DMS153 treated with DMSO at 0.1 percent for 48 hours (cell line): ENCODE measurements around the gene LRFN4.
A peak's percentile ranks its signal among the peaks of the same experiment; 100 is the strongest.

Experiments used
- DNase-seq: peaks from one replicate; lab custom pipeline; 2025; ENCODE audit not compliant: unreplicated experiment; lab: John Stamatoyannopoulos, UW

Gene LRFN4

GRCh38 chr11:66857927-66858185, 992 bp downstream of the LRFN4 start:
- DNase-seq, result no peak

- no peak for DNase-seq
Measured at GRCh38 chr11:66858186-66858938, 1.5 kb downstream of the LRFN4 start.

GRCh38 chr11:66858939-66859685, 2.2 kb downstream of the LRFN4 start:
- no peak for DNase-seq

- no peak for DNase-seq
Measured at GRCh38 chr11:66859686-66860448, 3.0 kb downstream of the LRFN4 start.

- DNase-seq, result no peak
Measured at GRCh38 chr11:66860449-66860831, 3.6 kb downstream of the LRFN4 start.

GRCh38 chr11:66861038-66861773, 4.3 kb downstream of the LRFN4 start:
- no peak for DNase-seq

- DNase-seq, result no peak
Measured at GRCh38 chr11:66861774-66862558, 5.1 kb downstream of the LRFN4 start.

- no peak for DNase-seq
Measured at GRCh38 chr11:66862559-66863037, 5.7 kb downstream of the LRFN4 start.

GRCh38 chr11:66863428-66864125, 6.7 kb downstream of the LRFN4 start:
- DNase-seq, result no peak

- peak; percentile 8 for DNase-seq
Measured at GRCh38 chr11:66864172-66864901, 7.5 kb downstream of the LRFN4 start.

- no peak for DNase-seq
Measured at GRCh38 chr11:66864924-66865697, 8.2 kb downstream of the LRFN4 start.

GRCh38 chr11:66866007-66866406, 9.1 kb downstream of the LRFN4 start:
- no peak for DNase-seq

GRCh38 chr11:66866511-66866986, 9.7 kb downstream of the LRFN4 start:
- no peak for DNase-seq

GRCh38 chr11:66867425-66868040, 10.7 kb downstream of the LRFN4 start:
- DNase-seq, result no peak

GRCh38 chr11:66868082-66868725, 11.3 kb downstream of the LRFN4 start:
- DNase-seq, result no peak

- no peak for DNase-seq
Measured at GRCh38 chr11:66868726-66869566, 12.1 kb downstream of the LRFN4 start.

GRCh38 chr11:66869567-66869870, 12.7 kb downstream of the LRFN4 start:
- no peak for DNase-seq
